ENCODE measurements around the gene SOCS6.
A peak's percentile ranks its signal among the peaks of the same experiment; 100 is the strongest.
"Not testable (repeated sequence)": the region's sequence is repeated elsewhere in the genome, so short reads cannot be mapped to it uniquely, and the experiment has no call there.

SOCS6 gene

DNA sequence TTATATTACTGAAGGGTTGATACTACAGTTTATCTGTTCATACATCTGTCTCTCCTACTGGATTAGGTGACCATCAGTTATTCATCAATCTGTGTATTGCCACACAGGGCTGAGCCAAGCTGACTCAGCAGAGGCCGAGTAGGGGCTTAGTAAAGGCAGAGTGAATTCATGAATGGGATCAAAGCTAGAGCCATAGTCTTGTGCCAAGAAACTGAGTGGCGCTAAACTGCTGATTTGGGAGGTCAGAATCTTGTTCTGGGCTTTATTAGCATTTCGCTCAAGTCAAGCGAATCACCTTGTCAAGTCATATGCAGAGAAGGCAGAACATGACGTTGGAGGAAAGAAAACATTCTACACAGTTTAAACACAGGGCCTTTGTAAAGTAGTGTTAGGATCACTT is 34.1 kb downstream of the SOCS6 start:
- no peak for DNase-seq (ENCODE audit: low read depth, low spot score)

DNA sequence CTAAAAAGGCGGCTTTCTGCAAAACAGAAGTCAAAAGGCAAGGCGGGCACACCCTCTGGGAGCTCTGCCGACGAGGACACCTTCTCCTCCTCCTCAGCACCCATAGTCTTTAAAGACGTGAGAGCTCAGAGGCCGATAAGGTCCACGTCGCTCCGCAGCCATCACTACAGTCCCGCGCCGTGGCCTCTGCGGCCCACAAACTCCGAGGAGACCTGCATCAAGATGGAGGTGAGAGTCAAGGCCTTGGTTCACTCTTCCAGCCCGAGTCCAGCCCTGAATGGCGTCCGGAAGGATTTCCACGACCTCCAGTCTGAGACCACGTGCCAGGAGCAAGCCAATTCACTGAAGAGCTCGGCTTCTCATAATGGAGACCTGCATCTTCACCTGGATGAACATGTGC is 36.1 kb downstream of the SOCS6 start:
- DNase-seq (ENCODE audit: low read depth, low spot score): no peak

- DNase-seq (ENCODE audit: low read depth, low spot score): no peak
These were observed 37.4 kb downstream of the SOCS6 start for GRCh38 chr18:70326255-70326654.

DNA sequence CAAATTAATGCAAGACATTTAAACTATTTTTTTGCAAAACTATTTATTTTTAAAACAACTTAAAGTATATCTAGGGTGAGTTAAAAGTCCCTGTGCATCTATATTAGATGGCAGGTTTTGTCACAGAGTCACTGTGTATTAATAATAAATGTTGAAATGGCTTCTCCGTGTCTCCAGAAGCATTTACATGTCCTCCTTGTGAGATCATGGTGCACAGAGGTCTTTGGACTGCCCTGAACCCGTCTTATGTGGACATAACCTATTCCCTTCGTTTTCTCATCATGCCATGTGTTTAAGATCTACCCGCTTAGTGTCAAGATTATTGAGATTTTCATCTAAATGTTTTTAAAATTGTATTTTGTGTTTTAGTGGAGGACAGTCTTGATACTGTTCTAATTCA is 39.3 kb downstream of the SOCS6 start:
- DNase-seq (ENCODE audit: low read depth, low spot score): no peak

DNA sequence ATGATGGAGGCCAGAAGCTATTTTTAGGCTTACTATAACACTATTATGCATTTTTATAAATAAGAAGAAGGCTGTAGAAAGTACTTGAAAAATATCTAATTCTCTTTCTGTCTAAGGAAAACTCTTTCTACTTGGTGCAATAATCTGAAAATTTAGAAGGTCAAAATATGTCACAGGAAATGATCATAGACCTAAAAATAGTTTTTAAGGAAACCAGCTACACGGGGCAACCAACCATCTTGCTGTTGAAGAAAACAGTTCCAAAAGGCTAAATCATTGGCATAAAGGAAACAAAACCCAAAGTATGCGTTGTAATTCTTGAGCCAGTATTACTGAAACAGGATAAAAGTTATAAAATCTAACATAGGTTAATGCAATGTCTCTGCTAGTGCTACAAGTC is 40.2 kb downstream of the SOCS6 start:
- DNase-seq (ENCODE audit: low read depth, low spot score): no peak

DNA sequence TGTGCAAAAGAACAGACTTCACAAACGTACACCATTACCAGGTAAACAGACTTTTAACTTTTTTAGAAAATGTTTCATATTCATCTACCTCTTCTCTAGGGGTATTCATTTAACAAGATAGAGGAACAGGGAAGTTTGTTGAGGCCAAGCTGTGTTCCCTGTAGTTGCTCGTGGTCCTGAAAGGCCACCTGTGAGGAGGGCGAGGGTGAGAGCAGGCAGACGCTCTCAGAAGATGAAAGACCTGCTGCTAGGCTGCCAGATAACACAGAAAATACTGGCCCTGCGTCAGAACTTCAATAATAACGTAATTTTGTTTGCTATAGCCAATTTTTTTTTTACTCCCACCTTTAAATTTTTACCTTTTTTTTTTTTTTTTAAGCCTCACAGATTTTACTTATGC is 42.0 kb downstream of the SOCS6 start:
- DNase-seq (ENCODE audit: low read depth, low spot score): no peak

GRCh38 chr18:70331456-70332097 is 42.7 kb downstream of the SOCS6 start:
- no peak for DNase-seq (ENCODE audit: low read depth, low spot score)

- no peak for DNase-seq (ENCODE audit: low read depth, low spot score)
These were observed 43.8 kb downstream of the SOCS6 start for GRCh38 chr18:70332694-70333093.

DNA sequence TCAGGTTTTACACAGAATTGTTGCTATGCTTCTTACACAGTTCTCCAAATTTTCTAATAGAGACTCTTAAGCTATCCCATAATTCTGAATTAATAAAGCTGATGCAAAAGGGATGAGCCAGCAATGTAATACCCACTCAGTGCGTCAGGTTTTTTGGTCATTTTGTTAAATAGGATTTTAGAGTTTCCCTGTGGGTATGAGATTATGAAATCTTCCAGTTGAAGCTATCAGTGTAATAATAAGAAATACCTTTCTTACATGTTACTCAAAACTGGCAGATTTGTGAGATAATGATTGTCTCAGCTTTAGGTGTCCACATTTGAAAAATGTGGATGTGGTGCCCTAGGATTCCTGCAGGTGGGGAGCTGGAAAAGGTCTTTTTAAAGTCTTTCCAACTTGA is 44.5 kb downstream of the SOCS6 start:
- no peak for DNase-seq (ENCODE audit: low read depth, low spot score)

DNA sequence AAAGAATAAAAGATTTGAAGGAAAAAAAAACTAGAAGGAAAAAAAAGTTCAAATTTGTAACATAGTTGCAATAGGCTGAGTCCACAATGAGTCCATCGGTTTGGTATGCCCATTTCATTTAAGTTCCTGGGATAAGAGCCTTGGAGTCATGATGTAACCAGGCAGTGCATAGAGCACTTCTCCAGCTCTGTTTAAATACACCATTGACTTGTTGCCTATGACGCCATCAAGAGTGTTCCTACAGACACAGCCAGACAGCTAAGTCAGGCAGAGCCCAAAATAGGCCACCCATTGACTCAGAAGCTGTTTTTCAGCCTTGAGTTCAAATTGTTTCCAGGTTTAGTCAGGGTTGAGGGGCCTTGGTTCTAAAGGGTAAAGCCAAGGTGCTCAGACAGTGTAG is 44.9 kb downstream of the SOCS6 start:
- no peak for DNase-seq (ENCODE audit: low read depth, low spot score)

GRCh38 chr18:70334264-70334663 is 45.4 kb downstream of the SOCS6 start:
- no peak for DNase-seq (ENCODE audit: low read depth, low spot score)

DNA sequence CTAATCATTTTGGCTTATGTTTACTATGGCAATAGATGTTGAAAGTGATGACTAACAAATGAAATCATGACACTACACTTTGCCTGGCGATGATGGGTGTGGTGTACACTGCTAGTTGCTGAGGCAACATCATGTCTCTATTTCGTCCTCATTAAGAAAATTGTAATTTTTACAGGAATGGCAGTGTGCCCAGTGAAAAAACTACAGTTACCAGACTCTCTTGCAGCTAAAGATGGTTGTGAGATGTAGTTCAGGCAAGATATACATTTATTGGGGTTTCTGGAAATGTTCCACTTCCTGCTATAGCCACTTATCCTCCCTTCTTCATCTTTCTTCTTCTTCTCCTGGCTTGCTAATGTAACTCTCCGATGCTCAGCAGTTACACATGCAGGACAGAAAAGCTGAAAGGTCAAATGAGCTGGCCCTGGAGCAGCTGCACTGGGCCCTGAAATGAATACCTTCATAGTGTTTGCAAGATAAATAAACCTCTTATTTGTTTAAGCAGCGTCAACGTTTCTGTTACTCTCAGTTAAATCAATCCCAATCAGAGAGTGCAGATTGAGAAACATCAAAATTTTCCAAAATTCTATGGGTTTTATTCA is 46.0 kb downstream of the SOCS6 start:
- no peak for DNase-seq (ENCODE audit: low read depth, low spot score)

DNA sequence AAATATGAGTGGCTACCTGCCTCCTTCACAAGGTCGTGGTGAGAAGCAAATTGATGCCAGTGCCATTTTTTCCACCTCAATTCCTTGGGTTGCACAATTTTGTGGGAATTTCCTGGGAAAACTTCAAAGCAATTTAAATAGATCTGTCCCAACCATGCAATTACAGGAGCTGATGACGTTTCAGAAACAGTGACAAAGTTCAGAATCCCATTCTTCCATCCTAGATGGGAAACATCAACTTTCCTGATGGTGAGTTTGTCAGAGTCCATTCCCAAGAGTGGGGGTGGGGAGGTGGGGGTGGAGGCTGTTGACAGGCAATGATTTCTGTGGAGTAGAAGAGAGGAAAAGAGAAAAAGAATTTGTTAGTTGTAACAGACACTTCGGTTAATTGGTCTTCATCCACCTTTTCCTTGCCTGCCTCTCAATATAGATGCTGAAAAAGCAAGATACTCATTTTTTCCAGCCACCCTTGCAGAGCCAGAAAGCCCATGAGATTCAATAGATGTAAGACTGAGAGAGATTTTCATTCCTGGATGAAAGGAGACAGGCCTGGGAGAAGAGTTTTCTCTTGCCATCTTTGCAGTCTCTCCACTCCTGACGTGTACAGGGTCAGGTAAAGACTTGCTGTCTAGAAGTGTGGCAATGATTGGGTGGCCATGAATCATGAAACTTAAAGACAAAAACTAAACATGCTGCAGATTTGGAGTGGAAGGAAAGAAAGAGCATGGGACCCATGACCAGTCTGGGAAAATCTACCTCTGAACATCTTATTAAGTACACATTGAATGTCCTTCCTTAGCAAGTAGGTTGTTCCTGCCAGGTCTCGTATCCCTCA is 47.3 kb downstream of the SOCS6 start:
- no peak for DNase-seq (ENCODE audit: low read depth, low spot score)

DNA sequence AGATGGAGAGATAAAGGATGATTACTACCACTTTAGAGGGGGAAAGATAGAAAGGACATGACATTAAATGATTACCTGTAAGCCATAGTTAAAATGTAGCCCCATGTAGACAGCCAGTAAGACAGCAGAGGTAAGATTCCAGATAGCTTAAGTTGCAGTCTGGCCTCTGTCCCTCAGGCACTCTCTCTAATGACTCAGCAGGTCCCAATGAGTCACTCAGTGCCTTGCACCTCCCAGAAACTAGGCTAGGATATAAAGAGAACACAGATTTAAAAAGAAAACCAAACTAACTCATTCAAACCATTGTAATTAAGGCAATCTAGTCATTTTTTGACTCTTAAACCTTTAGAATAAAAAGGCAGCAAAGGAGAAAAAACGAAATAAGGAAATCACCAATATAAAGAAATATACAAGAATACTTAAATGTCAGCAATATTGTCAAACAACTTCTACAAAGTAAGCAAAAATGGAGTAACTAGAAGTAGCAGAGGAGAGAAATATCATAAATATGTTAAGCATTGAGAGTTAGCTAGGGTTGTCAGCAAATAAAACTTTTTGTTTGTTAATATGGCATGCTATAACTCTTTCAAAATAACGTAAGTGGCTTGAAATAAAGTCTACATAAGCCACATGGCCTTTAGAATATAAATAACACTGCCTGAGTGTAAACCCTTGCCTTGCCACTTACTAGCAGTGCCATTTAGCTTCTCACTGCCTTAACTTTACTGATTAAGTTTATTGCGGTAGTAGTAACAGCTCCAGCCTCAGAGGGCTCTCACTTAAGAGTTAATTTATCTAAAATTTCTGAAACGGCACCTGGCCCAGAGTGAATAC is 48.5 kb downstream of the SOCS6 start:
- DNase-seq (ENCODE audit: low read depth, low spot score): peak; percentile 40

DNA sequence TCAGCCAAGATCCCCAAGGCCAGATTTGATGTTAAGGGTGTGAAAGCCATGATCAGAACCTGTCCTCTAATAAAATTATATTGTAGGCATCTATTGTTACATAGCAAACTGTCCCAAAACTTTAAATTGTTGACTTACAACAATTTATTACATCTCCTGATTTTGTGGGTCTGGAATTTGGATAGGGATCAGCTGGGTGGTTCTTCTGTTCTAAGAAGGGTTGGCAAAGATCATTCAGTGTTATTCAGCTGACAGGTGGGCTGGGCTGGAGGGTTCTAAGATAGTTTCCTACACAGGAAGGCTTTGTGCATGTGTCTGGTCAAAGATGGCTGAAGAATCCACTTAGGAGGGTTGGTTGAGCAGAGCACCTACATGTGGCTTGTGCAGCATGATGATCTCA is 50.0 kb downstream of the SOCS6 start:
- no peak for DNase-seq (ENCODE audit: low read depth, low spot score)

DNA sequence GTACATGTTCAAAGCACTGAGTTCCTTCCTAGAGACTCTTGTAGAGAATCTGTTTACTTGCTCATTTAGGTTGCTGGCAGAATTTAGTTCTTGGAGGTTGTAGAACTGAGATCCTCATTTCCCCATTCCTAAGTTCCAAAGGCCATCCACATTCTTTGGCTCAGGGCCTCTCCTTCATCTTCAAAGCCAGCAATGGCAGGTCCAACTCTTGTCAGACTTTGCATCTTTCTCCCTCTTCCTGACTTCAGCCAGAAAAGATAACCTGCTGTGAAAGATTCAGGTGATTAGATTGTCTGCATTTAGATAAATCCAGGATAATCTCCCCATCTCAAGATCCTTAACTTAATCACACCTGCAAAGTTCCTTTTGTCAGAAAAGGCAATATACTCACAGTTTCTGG is 51.1 kb downstream of the SOCS6 start:
- no peak for DNase-seq (ENCODE audit: low read depth, low spot score)

DNA sequence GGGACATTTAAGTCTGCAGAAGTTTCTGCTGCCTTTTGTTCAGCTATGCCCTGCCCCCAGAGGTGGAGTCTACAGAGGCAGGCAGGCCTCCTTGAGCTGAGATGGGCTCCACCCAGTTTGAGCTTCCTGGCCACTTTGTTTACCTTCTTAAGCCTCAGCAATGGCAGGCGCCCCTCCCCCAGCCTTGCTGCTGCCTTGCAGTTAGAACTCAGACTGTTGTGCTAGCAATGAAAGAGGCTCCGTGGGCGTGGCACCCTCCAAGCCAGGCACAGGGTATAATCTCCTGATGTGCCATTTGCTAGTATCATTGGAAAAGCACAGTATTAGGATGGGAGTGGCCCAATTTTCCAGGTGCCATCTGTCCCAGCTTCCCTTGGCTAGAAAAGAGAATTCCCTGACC is 59.6 kb downstream of the SOCS6 start:
- not testable (repeated sequence) for DNase-seq (ENCODE audit: low read depth, low spot score)

- no peak for DNase-seq (ENCODE audit: low read depth, low spot score)
These were observed 60.5 kb downstream of the SOCS6 start for GRCh38 chr18:70349316-70349715.

- no peak for DNase-seq (ENCODE audit: low read depth, low spot score)
These were observed 65.2 kb downstream of the SOCS6 start for GRCh38 chr18:70354080-70354479.

- DNase-seq (ENCODE audit: low read depth, low spot score): no peak
These were observed 65.9 kb downstream of the SOCS6 start for GRCh38 chr18:70354771-70355170.

DNA sequence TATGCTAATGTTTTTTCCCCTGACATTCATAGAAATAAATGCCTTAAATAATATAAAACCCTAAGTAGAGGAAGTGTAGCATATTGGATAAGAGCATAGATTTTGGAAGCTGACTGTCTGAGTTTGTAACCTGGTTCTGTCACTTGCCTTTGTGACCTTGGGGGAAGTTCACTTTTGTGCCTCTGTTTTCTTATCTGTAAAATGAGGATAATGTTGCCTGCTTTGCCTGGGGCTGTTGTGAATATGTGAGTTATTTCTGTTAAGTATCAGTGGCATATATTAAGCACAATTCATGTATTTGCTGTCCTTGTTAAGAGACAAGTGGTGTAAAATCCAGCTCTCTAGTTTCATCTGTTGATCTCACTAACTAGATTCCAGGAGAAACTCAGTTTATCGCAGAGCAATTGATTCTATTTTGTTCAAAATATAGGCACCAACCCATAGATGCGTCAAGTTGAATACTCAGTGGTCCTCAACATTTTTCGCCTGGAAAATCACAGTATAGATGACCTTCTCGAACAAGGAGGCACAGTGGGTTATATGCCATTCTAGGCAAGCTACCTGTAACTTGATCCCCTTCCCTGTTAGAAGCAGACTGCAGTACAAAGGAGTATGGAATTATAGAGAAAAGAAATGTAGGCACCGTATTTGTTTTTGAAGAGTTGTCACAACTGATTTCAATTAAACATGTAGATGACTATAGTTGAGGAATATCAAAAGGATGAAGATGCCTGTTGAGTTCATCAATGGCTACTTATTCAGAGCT is 67.0 kb downstream of the SOCS6 start:
- no peak for DNase-seq (ENCODE audit: low read depth, low spot score)

- not testable (repeated sequence) for DNase-seq (ENCODE audit: low read depth, low spot score)
These were observed 69.2 kb downstream of the SOCS6 start for GRCh38 chr18:70358105-70358406.
